Activated CD4-positive, alpha-beta T cell treated with anti-CD3 and anti-CD28 coated beads for 4 hours (primary cell): ENCODE data around the gene SUB1.
A peak's percentile ranks its signal among the peaks of the same experiment; 100 is the strongest.
"Not testable (repeated sequence)": the region's sequence is repeated elsewhere in the genome, so short reads cannot be mapped to it uniquely, and the experiment has no call there.

Experiments used
- DNase-seq, 2 donors: peaks; one replicate each; pipeline ENCODE4 v3.0.0-alpha.2; 2020

Gene SUB1

DNA sequence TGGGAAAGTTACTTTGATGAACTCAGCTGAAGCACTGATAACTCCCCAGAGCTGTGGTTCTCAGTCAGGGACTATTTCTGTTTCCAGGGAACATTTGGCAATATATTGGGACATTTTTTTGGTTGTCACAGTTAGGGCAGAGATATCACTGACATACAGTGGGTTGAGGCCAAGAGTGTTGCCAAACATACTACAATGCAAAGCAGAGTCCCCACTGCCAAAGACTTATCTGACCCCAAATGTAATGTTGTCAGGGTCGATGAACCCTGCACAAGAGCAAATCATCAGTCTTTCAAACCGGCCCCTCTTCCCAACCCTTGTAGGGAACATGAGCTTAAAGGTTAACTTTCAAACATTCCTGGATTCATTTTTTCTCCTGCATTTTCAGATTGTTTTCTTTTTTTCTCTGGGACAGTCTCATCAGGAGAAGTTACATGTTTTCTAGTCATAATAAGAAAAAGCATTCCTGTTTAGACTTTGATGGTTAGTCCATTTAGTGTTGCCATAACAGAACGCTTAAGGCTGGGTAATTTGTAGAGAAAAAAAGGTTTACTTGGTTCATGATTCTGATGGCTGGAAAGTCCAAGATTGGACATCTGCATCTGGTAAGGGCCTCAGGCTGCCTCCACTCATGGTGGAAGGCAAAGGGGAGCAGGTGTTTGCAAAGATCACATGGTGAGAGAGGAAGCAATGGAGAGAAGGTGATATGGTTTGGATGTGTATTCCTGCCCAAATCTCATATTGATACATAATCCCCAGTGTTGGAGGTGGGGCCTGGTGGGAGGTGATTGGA is 18.8 kb upstream of the SUB1 start:
- DNase-seq, result no peak

- DNase-seq, result no peak
Measured at GRCh38 chr5:32571128-32571527, 14.2 kb upstream of the SUB1 start.

DNA sequence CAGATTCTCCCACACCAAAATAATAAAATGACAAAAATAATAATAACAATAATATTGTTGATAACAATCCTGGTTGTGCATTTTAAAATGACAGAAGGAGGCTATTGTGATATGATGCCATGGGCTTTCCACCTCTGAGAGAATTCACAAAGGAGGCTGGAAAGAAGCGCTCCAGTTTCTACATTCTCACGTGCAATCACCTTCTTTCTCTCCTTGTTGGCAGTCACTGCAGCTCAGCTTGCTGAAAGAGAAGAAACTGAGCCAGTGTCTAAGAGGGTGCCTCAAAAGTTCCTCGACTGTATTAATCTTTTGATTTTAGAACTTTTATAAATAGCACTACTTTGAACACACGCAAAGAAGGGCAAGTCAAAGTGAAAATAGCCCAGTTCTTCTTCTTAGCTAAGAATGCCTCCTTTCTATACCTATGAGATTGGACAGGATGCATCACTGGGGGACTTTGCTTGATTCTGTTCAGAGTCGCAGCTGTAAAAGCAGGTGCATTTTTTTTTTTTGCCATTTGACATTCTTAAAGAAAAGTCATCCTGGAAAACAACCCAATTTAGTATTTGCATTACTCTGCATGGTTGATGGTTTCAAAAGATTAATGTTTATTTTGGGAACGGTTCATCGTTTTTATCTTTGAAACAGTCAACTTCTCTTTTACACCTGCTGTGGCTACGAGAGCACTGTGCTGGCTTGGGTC is 12.4 kb upstream of the SUB1 start:
- DNase-seq, result no peak

GRCh38 chr5:32573481-32573854 is 11.9 kb upstream of the SUB1 start:
- not testable (repeated sequence) for DNase-seq

DNA sequence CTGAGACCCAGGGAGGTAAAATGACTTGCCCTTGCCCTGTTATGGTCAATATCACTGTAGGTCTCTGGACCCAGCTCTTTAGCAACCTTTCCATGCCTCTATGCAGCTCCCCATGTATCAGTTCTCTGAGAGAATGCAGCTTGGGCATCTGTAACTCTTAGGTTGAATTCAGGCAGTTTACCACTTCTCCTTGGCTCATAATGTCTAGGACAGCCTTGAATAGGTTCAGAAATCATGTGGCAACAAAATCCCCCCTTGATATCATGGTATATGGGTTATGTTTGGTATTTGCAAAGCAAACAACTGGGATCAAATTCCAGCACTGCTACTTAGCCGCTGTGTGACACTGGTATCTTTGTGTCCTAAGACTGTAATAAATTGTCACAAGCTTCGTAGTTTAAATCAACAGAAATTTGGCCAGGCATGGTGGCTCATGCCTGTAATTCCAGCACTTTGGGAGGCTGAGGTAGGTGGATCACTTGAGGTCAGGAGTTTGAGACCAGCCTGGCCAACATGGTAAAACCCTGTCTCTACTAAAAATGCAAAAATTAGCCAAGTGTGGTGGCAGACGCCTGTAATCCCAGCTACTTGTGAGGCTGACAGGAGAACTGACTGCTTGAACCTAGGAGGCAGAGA is 10.7 kb upstream of the SUB1 start:
- no peak for DNase-seq

DNA sequence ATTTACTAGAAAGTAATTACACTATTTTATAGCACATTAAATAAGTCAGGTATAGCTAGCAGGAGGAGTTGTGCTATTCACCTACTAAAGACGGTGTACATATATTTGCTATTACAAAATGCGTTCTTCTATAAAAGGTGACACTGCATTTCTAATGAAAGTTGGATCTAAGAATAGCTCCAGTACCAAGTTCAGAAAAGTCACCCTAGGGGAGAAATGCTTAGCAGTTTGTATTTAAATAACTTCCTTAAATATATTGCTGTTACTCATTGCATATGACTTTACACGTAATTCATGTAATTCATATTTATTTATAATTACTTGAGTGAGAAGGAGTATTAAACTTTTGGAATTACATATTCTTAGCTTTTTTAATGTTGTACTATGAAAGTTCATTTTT is 7.0 kb upstream of the SUB1 start:
- DNase-seq, result no peak

GRCh38 chr5:32578764-32579163 is 6.6 kb upstream of the SUB1 start:
- DNase-seq, result no peak

- DNase-seq, result no peak
Measured at GRCh38 chr5:32581010-32581785, 4.2 kb upstream of the SUB1 start.

DNA sequence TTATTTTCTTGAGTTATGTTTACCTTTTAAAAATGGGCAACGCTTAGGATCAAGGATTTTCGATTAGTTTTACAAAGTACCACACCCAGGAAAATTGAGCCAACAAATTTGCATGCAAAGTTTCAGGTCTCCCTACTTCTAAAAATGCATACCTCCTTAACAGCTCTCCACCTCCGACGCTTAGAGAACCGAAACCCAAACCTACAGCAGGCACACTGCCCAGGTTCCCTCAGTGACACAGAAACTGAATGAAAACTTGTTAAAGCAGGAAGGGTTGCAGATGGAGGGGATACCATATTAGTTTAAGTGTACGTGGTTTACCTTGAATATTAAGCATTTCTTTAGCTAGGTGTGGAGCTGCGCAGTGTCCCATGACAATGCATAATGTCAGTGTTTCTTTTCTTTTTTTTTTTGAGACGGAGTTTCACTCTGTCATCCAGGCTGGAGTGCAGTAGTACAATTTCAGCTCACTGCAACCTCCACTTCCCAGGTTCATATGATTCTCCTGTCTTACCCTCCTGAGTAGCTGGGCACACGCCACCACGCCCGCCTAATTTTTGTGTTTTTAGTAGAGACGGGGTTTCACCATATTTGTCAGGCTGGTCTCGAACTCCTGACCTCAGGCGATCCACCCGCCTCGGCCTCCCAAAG is 1.6 kb upstream of the SUB1 start:
- peak; percentile 17 to 19 for DNase-seq

DNA sequence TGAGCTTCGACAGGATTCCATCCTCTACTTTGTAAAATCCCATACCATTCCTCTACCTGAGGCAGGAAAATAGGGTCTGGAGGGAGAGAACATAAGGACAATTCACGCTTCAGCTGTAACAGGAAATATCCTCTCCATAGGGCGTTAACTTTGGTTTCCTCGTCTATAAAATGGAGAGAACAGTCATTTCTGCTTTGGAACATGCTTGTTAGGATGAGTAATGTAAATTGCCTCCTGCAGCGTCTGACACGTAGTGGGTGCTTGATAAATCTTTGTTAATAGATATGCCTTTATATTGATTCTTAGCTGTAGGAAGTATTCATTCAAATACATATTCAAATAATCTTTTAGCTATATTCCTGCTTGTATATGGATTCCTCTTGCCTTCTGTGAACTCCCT is 711 bp upstream of the SUB1 start:
- DNase-seq, result no peak

DNA sequence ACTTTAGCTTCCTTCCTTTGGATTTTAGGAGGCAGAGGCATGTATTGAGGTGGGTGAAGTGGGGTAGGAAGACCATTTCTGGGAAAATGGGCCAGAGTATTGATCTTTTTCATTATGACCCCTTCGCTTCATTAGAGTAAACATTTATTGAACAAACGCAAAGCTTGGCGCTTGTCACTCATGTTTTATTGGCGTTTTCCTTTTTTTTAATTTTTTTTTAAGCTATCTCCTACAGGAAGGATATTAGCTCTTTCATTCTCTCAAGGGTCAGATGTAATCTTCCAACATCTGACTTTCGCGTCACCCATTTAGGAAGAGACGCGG is 273 bp upstream of the SUB1 start:
- no peak for DNase-seq

GRCh38 chr5:32586276-32586599 is 881 bp downstream of the SUB1 start:
- DNase-seq, result peak in 1 of 2 donors; percentile 12

DNA sequence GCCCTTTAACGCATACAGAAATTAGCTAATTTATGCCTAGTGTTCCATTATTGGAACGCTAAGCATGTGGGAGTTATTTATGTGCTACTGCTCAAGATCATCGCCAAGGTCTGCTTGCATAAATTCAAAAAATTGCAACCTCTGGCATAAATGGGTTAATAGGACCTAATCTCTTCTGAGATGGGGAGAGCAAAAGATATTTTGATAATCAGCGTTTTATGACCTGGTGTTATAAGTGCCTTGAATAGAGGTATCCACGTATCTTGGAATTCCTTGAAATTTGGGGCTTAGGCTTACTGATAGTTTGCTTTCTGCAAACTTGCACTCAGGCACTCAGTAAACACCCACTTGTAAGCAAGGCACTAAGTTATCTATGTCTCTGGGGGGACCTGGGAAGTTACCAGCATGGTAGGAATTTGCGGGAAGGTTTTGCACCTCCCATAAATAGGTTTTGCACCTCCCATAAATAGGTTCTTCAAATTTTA is 1.8 kb downstream of the SUB1 start:
- DNase-seq, result no peak

DNA sequence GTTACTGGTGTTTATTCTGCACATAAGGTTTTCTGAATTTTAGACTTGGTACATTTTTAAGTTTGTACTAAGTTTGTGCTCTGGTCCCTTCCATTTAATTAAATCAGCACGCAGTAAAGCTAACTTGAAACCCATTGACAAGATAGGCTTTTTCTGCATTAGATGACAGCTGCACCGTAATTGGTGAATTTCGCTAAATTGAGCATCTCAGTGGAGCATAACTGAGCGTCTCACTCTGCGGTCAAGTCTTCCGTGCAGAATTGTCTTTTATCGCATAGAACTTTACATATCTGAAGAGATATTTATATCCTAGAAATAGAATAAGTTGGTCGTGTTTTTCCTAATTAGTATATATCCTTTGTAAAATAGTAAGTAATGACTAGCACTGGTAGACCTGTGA is 4.1 kb downstream of the SUB1 start:
- DNase-seq, result no peak

DNA sequence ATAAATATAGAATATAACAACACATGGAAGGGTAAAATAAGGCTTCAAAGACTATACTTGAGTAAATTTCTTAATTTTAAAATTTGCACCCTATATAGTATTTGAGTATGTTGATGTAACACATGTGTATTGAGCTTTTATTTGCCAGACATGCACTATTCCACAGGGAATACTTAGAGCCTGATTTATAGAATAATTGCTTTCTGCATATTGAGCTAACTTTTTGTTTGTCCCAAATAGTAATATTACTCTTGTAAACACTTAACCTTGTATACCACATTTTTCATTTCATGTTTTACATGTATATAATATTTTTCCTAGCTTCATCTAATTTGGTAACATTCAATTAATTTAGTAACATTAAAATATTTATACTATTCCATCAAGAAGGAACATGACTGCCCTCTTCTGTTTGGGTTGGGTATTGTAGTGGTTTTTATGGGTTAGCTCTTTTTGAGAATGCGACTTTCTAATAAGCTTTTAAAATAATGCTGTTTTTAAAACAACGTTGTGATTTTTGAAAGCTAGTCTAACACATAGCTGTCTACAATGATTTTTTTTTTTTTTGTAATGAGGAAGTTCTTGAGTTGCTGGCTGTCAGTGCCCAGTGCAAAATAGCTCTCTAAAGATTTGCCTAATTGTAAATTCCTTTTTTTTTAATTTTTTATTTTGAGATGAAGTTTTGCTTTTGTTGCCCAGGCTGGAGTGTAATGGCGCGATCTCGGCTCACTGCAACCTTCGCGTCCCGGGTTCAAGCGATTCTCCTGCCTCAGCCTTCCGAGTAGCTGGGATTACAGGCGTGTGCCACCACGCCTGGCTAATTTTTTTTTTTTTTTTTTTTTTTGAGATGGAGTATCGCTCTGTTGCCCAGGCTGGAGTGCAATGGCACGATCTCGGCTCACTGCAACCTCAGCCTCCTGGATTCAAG is 4.8 kb downstream of the SUB1 start:
- DNase-seq, result peak; percentile 16 to 66

GRCh38 chr5:32595118-32595517 is 9.8 kb downstream of the SUB1 start:
- DNase-seq, result no peak

DNA sequence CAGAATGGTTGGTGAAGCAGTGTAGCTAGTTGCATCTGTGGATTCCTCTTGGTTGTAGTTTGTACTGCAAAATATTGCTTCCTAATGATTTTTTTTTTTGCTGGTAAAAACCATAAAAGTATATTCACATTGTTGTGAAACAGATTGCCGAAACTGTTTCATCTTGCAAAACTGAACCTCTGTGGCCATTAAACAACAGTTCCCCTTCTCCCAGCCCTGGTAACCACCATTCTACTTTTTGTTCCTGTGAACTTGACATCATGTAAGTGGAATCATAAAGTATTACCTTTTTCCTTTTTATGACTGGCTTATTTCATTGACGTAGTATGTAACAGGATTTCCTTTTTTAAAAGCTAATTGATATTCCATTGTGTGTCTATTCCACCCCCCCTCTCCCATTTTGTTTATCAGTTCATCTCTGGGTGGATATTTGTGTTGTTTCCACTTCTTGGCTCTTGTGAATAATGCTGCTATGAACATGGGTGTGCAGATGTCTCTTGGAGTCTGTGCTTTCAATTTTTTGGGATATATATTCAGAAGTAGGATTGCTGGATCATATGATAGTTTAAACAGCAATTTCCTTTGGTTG is 11.8 kb downstream of the SUB1 start:
- no peak for DNase-seq

- DNase-seq, result no peak
Measured at GRCh38 chr5:32598260-32598937, 13.0 kb downstream of the SUB1 start.

DNA sequence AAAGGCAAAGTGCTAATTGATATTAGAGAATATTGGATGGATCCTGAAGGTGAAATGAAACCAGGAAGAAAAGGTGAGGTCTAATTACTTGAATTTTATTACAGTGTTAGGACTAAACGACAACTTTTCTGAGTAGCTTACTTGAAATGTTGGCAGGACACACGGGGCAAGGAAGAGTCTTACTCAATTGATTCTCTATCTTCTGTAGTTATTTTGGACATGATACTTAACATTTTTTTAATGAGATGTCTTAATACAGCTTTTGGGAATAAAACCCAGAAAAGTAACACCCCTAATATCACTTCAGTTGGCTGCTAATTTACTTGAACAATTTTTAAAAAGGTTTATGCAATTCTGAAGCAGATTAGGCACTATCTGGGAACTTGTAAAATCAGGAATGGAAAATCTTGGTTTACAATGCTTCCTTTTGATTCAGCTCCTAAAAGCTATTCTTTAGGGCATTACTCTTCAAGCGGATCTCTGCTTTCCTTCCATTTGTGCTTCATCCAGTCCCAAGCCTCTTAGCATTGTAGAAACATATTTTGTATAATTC is 13.7 kb downstream of the SUB1 start:
- no peak for DNase-seq

DNA sequence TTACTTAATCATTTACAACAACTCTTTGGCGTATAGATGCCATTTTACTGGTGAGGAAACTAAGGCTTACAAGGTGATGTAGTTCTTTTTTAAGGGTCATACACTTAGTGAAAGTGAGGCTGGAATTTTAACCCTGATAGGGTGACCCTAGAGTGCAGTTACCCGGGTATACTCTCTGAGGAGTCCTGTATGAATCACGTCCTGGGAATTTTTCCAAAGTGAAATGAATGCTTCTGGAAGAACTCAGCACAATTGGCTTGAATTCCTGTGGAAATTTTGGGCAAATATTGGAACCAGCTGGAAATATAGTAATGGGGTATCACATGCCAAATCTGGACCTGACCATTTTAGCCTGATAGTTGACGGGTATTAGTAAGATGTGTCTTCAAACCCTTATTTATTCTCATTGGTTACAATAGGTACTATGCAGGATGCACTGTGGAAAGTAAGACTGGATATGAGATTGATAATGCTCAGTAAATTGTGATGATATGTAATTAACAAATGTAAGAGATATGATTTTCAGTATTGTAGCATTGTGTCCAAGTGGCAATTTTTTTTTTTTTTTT is 14.8 kb downstream of the SUB1 start:
- no peak for DNase-seq
